HG03378 (cell line): Measurements from ENCODE around the gene PRPF39.
A peak's percentile ranks its signal among the peaks of the same experiment; 100 is the strongest.
"Not testable (repeated sequence)": the region's sequence is repeated elsewhere in the genome, so short reads cannot be mapped to it uniquely, and the experiment has no call there.

ENCODE experiments used
- ATAC-seq: cut with Tn5 transposase; IDR thresholded peaks from one replicate; pipeline ENCODE4 v1.9.1; 2021; ENCODE audit warnings: mild to moderate bottlenecking, moderate library complexity; ENCODE audit not compliant: unreplicated experiment

PRPF39 gene

DNA sequence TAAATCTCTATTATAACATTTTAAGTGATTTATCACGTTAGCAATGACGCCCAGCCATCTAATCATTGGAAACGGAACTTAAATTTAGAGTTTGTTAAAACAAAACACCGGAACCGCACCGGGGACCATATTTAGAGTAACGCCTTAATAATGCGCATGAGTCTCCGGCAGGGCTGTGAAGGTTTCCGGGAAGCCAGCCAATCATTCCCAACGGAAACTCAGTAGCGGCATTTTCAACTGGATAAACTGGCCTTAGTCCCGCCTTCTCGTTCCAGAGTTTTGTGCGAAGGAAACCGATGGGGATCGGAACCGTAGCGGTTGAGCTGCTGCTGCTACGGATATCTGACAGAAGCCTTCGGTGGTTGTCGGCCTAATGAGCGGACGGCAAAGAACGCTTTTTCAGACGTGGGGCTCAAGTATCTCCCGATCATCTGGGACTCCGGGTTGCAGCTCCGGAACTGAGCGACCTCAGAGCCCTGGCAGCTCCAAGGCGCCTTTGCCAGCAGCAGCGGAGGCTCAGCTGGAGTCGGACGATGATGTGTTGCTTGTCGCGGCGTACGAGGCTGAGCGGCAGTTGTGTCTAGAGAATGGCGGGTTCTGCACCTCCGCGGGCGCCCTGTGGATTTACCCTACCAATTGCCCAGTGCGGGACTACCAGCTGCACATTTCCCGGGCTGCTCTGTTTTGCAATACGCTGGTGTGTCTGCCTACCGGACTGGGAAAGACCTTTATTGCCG is 51.9 kb downstream of the PRPF39 start, which contains the start of gene FANCM:
Gene FANCM (plus strand): TSS at position 272 of the 737 bp plus-strand sequence. CDS start 102 bp downstream, at position 374.
- peak; percentile 47 for ATAC-seq

GRCh38 chr14:45136399-45136798 is 52.5 kb downstream of the PRPF39 start:
- no peak for ATAC-seq

DNA sequence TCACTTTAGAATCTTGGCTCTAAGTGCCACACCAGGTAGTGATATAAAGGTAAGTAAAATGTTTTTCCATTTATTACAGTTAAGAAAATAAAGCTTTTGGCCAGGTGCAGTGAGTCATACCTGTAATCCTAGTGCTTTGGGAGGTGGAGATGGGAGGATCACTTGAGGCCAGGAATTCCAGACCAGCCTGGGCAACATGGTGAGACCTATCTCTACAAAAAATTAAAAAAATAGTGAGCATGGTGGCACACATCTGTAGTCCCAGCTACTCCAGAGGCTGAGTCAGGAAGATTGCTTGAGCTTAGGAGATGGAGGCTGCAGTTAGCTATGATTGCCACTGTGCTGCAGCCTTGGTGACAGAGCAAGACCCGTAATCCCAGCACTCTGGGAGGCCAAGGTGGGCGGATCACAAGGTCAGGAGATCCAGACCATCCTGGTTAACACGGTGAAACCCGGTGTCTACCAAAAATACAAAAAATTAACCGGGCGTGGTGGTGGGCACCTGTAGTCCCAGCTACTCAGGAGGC is 56.8 kb downstream of the PRPF39 start:
- no peak for ATAC-seq

GRCh38 chr14:45142083-45142482 is 58.2 kb downstream of the PRPF39 start:
- not testable (repeated sequence) for ATAC-seq

DNA sequence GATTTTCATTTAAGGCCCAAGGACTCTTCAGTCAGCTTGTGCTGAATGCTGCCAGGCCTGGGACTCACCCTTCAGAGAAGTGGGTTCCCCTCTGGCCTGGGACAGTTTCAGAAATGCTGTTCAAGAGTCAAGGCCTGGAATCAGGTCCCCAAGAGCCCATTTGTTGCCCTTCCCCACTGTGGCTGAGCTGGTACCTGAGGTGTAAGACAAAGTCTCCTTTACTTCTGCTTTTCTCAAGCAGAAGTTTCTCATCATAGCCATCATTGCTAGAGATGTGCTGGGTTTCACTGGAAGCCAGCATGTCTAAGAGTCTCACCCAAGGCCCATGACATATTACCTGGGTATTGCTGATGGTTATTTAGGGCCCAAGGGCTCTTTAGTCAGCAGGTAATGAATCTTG is 60.7 kb downstream of the PRPF39 start:
- ATAC-seq: peak; percentile 65

DNA sequence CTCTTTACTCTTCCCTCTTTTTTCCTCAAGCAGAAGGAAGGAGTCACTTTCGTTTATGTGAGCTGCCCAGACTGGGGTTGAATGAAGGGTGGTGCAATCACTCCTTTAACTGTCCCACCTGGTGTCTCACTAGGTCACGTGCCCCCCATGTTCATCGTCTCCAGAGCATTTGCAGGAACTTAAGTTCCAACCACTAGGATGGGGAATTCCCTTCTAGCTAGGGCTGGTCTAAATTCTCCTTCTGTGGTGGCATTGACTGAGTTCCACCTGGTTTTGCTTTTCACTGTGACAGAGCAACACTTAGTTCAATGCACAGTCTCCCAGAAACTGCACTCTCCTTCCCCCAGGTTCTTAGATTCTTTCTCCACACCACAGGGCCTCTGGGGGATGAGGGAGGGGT is 61.3 kb downstream of the PRPF39 start:
- ATAC-seq: no peak

DNA sequence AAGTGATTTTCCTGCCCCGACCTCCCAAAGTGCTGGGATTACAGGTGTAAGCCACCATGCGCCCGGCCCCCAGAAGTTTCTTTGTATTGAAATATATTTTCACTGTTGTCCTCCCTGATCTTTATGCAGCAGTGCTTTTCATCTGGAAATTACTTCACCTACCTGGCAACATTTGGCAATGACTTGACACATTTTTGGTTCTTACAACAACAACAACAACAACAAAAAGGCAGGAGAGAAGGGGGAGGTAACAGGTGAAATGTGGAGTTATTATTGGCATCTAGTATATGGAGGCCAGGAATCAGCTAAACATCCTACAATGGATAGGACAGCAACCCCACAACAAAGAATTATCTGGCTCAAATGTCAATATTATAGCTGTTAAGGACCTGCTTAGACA is 65.7 kb downstream of the PRPF39 start:
- ATAC-seq: no peak

DNA sequence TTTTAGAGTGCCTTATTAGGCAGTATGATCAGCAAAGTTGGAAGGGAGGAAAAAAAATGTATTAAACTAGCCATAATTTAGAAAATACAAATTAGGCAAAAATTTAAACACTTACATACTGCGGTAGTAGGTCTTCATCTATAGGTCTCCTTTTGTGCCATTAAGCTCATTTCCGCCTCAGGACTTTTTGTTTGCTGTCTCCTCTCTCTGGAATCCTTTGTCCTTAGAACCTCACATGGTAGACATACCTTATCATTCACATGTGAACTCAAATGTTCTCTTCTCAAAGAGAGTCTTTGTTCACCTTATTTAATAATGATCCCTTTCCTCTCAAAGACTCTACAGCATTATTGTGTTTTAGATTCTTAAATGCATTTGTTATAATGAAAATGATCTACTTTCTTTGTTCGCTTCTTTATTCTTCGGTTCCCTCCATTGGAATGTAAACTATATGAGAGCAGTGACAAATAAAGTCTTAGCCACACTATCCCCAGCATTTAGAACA is 66.5 kb downstream of the PRPF39 start:
- ATAC-seq: no peak

GRCh38 chr14:45156067-45156466 is 72.2 kb downstream of the PRPF39 start:
- ATAC-seq: peak; percentile 72
